Psoas muscle (tissue), 8 donors: ENCODE data around the gene DDX51. TPM values are rescaled to one million over a fixed set of nuclear protein-coding genes. Genes with fewer than 3 reads are reported as not detected.

Experiments
- ATAC-seq, 4 donors: fragments of 200-7000 bp; cut with Tn5 transposase; one replicate each; pipeline ENCODE4 v1.9.1; 2020; ENCODE audit warnings: moderate library complexity in 3 of 4, mild to moderate bottlenecking in 2 of 4
- DNase-seq, 2 donors: peaks; one replicate each; pipeline ENCODE4 v3.0.0-alpha.2; 2020
- H3K27ac ChIP-seq: fragments of 200-600 bp; one replicate; pipeline ENCODE4 v1.8.0; 2022
- H3K27me3 ChIP-seq, 3 donors: fragments of 200-600 bp in 1 of 3; one replicate each; pipeline versions ENCODE4 v1.6.1 to v1.8.0; 2013 to 2022; ENCODE audit warnings: low read length in 2 of 3, mild to moderate bottlenecking in 2 of 3, moderate library complexity in 1 of 3; ENCODE audit not compliant: insufficient read depth in 3 of 3
- H3K36me3 ChIP-seq, 2 donors: fragments of 200-600 bp in 1 of 2; one replicate each; pipeline versions ENCODE4 v1.6.1 to v1.8.0; 2013 to 2022; ENCODE audit warnings: low read depth in 1 of 2, mild to moderate bottlenecking in 1 of 2, moderate library complexity in 1 of 2; ENCODE audit not compliant: insufficient read depth in 1 of 2
- H3K4me1 ChIP-seq: fragments of 200-600 bp; one replicate; pipeline ENCODE4 v1.8.0; 2022
- H3K4me3 ChIP-seq: fragments of 200-600 bp; one replicate; pipeline ENCODE4 v1.8.0; 2022; ENCODE audit warnings: mild to moderate bottlenecking
- H3K9me3 ChIP-seq: fragments of 200-600 bp; one replicate; pipeline ENCODE4 v1.8.0; 2022
- CTCF ChIP-seq: fragments of 200-600 bp; IDR thresholded peaks from one replicate; pipeline ENCODE4 v1.8.0; 2022; ENCODE audit warnings: antibody characterized with exemption
- WGBS, 3 donors: extraction: QIAGEN DNeasy Blood & Tissue Kit; methylation state at CpG; one replicate each; pipeline versions ENCODE4 v1.1.6 to v1.1.7; 2013; 5-methylcytosine and 5-hydroxymethylcytosine counted together
- intact Hi-C, 2 donors: fragments of 100-400 bp; cut with DNase I; formaldehyde crosslinking; loops; one replicate each; pipeline versions ENCODE4 v1.11.0 to v1.14.2; 2022
- polyA plus RNA-seq, 3 donors: library from polyadenylated mRNA; stranded (reverse); fragments of 200-250 nt; gene quantifications; one replicate each; pipeline ENCODE4 v1.2.3, GENCODE V29; 2013
- total RNA-seq, 4 donors: library from RNA; stranded (reverse); fragmentation: NEBNext Ultra II Directional in 2 of 4; extraction: Animal tissue kit (Norgen Biotek cat#: 25700) in 2 of 4; gene quantifications; one replicate each; pipeline versions ENCODE4 v1.2.1 to v1.2.4, GENCODE V29; 2021 to 2023
- donor health status: healthy with polysubstance abuse.
- donor health status: DM: no; HTN: no; CAD: no; lungs with moderate emphysema.
- donor health status: Bipolar disorder and iron deficiency.
- donor health status: healthy.
- donor health status: DM: yes; HTN: yes; CAD: no.
- donor health status: DM: no; HTN: no; CAD: no.
- donor health status: DM: no; HTN: no; CAD: no.
- donor health status: DM: yes; HTN: yes; CAD: no.

DDX51 gene
- total and polyA plus RNA-seq, 7 donors = 7.3 to 17.1 (median 12.3) TPM

DNA sequence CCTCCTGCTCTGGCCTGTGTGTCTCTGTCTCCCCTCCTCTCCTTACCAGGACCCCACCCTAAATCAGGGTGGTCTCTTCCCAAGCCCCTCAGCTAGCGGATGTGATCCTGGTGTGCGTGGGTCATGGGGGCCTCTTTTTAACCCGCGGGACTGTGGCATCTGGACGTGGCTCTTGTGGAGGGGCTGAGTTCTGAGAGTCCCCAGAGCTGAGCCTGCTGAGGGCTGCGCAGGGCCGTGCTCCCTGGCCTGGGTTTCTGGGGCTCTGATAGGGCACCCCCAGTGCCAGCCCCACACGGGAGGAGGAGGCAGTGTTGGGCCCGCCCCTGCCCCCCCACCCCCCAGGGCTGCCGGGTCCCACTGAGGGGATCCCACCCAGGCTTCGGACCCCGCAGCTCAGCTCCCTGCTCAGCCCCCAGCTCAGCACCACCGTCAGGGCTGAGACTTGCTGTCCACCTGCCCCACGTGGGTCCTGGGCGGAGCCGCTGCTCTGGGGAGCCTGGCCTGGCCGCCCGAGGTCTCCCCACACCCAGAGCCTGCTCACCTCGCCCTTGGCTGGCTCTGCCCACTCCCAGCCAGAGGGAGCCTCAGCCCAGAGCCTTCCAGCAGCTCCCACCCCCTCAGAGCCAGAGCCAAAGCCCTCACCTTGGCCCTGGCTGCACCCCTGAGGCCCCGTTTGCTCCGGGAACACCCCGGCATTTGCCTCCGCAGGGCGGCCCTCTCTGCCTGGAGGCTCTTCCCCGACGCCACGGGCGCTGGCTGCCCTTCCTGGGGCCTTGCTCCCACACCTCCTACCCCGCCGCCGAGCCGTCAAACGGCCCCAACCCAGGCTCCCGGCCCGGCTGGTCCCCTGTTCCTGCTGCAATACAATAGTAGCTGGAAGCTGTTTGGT, 31.6 kb upstream of the DDX51 start:
- 70 to 81% (median 72%) methylated on average over 24 to 35 of the region's 35 CpGs for WGBS, 3 donors
- Histone ChIP-seq H3K27ac (no peak overlapping the region), H3K9me3 (no peaks in the 10 kb centered on the region), H3K4me3 (no peak overlapping the region), H3K36me3 (no peaks in the 10 kb centered on the region), H3K27me3 (peaks cover 0 to 49% (median 16%) of the 10 kb centered on the region in 3 donors), H3K4me1 (no peaks in the 10 kb centered on the region)
- intact Hi-C loops = no loop called here
- DNase-seq (peak; percentile 9 to 45), ATAC-seq (no peak)
- no peak for TF ChIP-seq CTCF

GRCh38 chr12:132174839-132175490, 30.8 kb upstream of the DDX51 start:
- H3K4me1 ChIP-seq = no peaks in the 10 kb centered on the region
- no peak for TF ChIP-seq CTCF
- 73 to 76% (median 73%) methylated on average over 23 to 25 of the region's 25 CpGs for WGBS, 3 donors
- intact Hi-C loops = no loop called here
- no peak overlapping the region for H3K4me3 ChIP-seq
- H3K27ac ChIP-seq = no peak overlapping the region
- ATAC-seq (no peak), DNase-seq (peak in 1 of 2 donors; percentile 38)
- H3K36me3 ChIP-seq = no peaks in the 10 kb centered on the region
- H3K27me3 ChIP-seq = peaks cover 0 to 53% (median 16%) of the 10 kb centered on the region in 3 donors
- no peaks in the 10 kb centered on the region for H3K9me3 ChIP-seq

DNA sequence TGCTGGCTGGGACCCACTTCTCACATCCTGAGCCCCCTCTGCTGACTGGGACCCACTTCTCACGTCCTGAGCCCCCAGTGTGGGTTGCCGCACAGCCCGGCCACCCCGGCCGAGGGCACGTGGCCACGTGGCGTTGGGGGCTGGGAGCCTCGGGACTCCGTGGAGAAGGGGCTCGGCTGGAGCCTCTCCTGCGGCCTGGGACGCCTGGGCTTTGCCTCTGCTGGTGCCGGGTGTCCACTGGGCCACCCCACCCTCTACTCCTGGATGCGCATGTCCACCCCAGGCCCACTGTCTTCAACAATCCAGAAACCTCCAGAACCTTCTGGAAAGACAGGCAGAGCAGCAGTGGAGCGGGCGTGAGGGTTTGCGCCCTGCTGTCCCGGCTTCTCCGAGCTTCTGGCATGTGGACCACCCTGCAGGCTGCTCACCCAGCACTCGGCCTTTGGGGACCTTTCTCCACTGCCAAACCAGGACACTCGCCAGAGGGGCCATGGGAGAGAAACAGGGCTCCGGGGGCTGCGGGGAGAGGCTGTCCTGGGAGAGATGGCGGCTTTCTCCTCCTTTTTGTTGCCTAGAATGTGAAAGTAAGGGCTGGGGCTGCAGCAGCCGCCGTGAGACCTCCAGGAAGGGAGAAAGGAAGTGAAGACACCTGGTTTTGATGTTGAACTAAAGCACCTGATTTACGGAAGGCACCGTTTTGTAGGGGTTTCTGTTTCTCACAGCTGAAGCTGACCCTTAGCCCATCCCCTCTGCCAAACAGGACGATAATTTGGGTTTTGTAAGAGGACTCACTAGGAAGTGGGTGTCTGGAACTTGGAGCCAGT, 30.1 kb upstream of the DDX51 start:
- no peak for TF ChIP-seq CTCF
- WGBS, 3 donors = 71 to 80% (median 74%) methylated on average over 30 of the region's 30 CpGs
- Histone ChIP-seq H3K4me3 (no peak overlapping the region), H3K27me3 (peaks cover 0 to 61% (median 16%) of the 10 kb centered on the region in 3 donors), H3K36me3 (no peaks in the 10 kb centered on the region), H3K9me3 (no peaks in the 10 kb centered on the region), H3K4me1 (no peaks in the 10 kb centered on the region), H3K27ac (no peak overlapping the region)
- DNase-seq = peak; percentile 7 to 44
- ATAC-seq = no peak
- intact Hi-C loops = no loop called here

GRCh38 chr12:132173135-132174014, 29.3 kb upstream of the DDX51 start:
- DNase-seq (peak; percentile 8 to 36), ATAC-seq (no peak)
- peaks cover 0 to 67% (median 20%) of the 10 kb centered on the region in 3 donors for H3K27me3 ChIP-seq
- H3K36me3 ChIP-seq = no peaks in the 10 kb centered on the region
- intact Hi-C loops = no loop called here
- no peak overlapping the region for H3K4me3 ChIP-seq
- no peaks in the 10 kb centered on the region for H3K4me1 ChIP-seq
- no peak overlapping the region for H3K27ac ChIP-seq
- TF ChIP-seq CTCF = no peak
- WGBS, 3 donors = 65 to 68% (median 66%) methylated on average over 31 to 35 of the region's 35 CpGs
- no peaks in the 10 kb centered on the region for H3K9me3 ChIP-seq
